Sigmoid colon (tissue), 4 donors: Measurements from ENCODE around the gene GJB2.

ENCODE experiments used
- CTCF ChIP-seq, 4 experiments: fragments of 450-650 bp in 3 of 4; fragments of 200-600 bp in 1 of 4; IDR thresholded peaks; one replicate each; pipeline ENCODE4 v1.5.1; 2016 to 2019; ENCODE audit warnings: antibody characterized with exemption in 4 of 4, mild to moderate bottlenecking in 3 of 4, moderate library complexity in 2 of 4
- POLR2A ChIP-seq, 2 donors: fragments of 450-650 bp; IDR thresholded peaks; one replicate each; pipeline ENCODE4 v1.6.1; 2016; ENCODE audit warnings: antibody characterized with exemption in 2 of 2, mild to moderate bottlenecking in 2 of 2, moderate library complexity in 2 of 2
- POLR2AphosphoS5 ChIP-seq, 4 donors: sonication (generic); formaldehyde crosslinking; IDR thresholded peaks; one replicate each; pipeline ENCODE4 v1.6.1; 2017; ENCODE audit warnings: antibody characterized with exemption in 4 of 4

GRCh38 chr13:20173116-20173746, 19.5 kb downstream of the GJB2 start:
- no peak for TF ChIP-seq CTCF (IDR thresholded peaks at IDR 0.05)
- no peak for TF ChIP-seq POLR2A (IDR thresholded peaks at IDR 0.05)
- no peak for TF ChIP-seq POLR2AphosphoS5 (IDR thresholded peaks at IDR 0.05)
